ENCODE measurements around the gene CXCL6. TPM values are rescaled to one million over a fixed set of nuclear protein-coding genes. Genes with fewer than 3 reads are reported as not detected.

The CXCL6 gene
- polyA plus RNA-seq, 1 of the 3 experiments (the other 2 are of a cell fraction), result 0.02 TPM

- no peaks in the 10 kb centered on the region for H3K79me2 ChIP-seq (ENCODE audit: insufficient read depth)
- H3K4me2 ChIP-seq, result no peak overlapping the region
- DNase-seq, result no peak
- no peaks in the 10 kb centered on the region for H3K27me3 ChIP-seq (ENCODE audit: insufficient read depth)
- H3K27ac ChIP-seq (ENCODE audit: low read depth in 2 of 2, low read length in 1 of 2), result no peak overlapping the region
- TF ChIP-seq NRF1 (IDR thresholded peaks at IDR 0.05; ENCODE audit: low read depth, low read length) (no peak), MXI1 (IDR thresholded peaks at IDR 0.05; ENCODE audit: low read depth, low read length) (no peak), CHD2 (IDR thresholded peaks at IDR 0.05; ENCODE audit: low read length, partially characterized antibody) (no peak), TCF12 (IDR thresholded peaks at IDR 0.05) (no peak), FOXM1 (IDR thresholded peaks at IDR 0.05; ENCODE audit: low read depth) (no peak), RAD21 (IDR thresholded peaks at IDR 0.05; ENCODE audit: low read length) (no peak), RFX5 (IDR thresholded peaks at IDR 0.05; ENCODE audit: low read length) (no peak), REST (IDR thresholded peaks at IDR 0.05; ENCODE audit: low read depth, low read length) (no peak), RCOR1 (IDR thresholded peaks at IDR 0.05; ENCODE audit: low read length) (no peak), SMC3 (IDR thresholded peaks at IDR 0.05; ENCODE audit: low read depth, low read length) (no peak), POLR2AphosphoS5 (IDR thresholded peaks at IDR 0.05; ENCODE audit: low read depth, low read length) (no peak), CTCF (IDR thresholded peaks at IDR 0.05) (no peak), YY1 (IDR thresholded peaks at IDR 0.05; ENCODE audit: low read depth) (no peak), IRF3 (IDR thresholded peaks at IDR 0.05; ENCODE audit: low read depth, low read length) (no peak), GATA2 (CRISPR knock-in tag; IDR thresholded peaks at IDR 0.05) (no peak), NFIC (IDR thresholded peaks at IDR 0.05; ENCODE audit: borderline replicate concordance) (no peak), SIN3A (IDR thresholded peaks at IDR 0.05; ENCODE audit: borderline replicate concordance, low read depth, low read length) (no peak)
- H3K9ac ChIP-seq, result no peak overlapping the region
- no peak overlapping the region for H2AFZ ChIP-seq (ENCODE audit: low read depth)
- H3K36me3 ChIP-seq (replicated peaks in 1 of 2; ENCODE audit: control insufficient read depth in 1 of 2, insufficient read depth in 2 of 2, low read length in 1 of 2), result no peaks in the 10 kb centered on the region
- WGBS (ENCODE audit: low lambda C conversion rate), result 11% methylated on average over 4 of the region's 4 CpGs
- ChIA-PET POLR2A (no interaction called here), CTCF (no interaction called here)
- no peaks in the 10 kb centered on the region for H3F3A ChIP-seq (replicated peaks; ENCODE audit: insufficient read depth)
- H4K20me1 ChIP-seq (ENCODE audit: insufficient read depth), result no peaks in the 10 kb centered on the region
- no peak overlapping the region for H3K4me3 ChIP-seq (ENCODE audit: low read depth in 2 of 2, low read length in 1 of 2)
- H3K9me3 ChIP-seq, result no peaks in the 10 kb centered on the region
- 0 out of 4 replicates have a peak, but pooled peaks cover 0 to 4% of the 10 kb centered on the region in 2 experiments for H3K4me1 ChIP-seq (ENCODE audit: control insufficient read depth in 1 of 2, insufficient read depth in 2 of 2, low read depth in 1 of 2, low read length in 1 of 2)
- H3K9me2 ChIP-seq, result no peaks in the 10 kb centered on the region
Observed at GRCh38 chr4:73821325-73821724, 15.2 kb upstream of the CXCL6 start.
